Activated naive CD8-positive, alpha-beta T cell treated with anti-CD3 and anti-CD28 coated beads for 36 hours (primary cell): ENCODE measurements around the gene KRTAP10-8. TPM values are rescaled to one million over a fixed set of nuclear protein-coding genes. Genes with fewer than 3 reads are reported as not detected.
"Not testable (repeated sequence)": the region's sequence is repeated elsewhere in the genome, so short reads cannot be mapped to it uniquely, and the experiment has no call there.

ENCODE experiments used
- DNase-seq: peaks from one replicate; pipeline ENCODE4 v3.0.0; 2021
- H3K27ac Mint-ChIP-seq: one replicate; pipeline ENCODE4 v1.8.0; 2022; ENCODE audit warnings: mild to moderate bottlenecking, moderate library complexity, mixed read lengths
- H3K27me3 Mint-ChIP-seq: one replicate; pipeline ENCODE4 v1.8.0; 2022; ENCODE audit warnings: mild to moderate bottlenecking, mixed read lengths
- H3K36me3 Mint-ChIP-seq: one replicate; pipeline ENCODE4 v1.8.0; 2021; ENCODE audit warnings: mild to moderate bottlenecking, mixed read lengths
- H3K4me1 Mint-ChIP-seq: one replicate; pipeline ENCODE4 v1.8.0; 2021; ENCODE audit warnings: mixed read lengths
- H3K4me3 Mint-ChIP-seq: one replicate; pipeline ENCODE4 v1.8.0; 2022; ENCODE audit warnings: mild to moderate bottlenecking, moderate library complexity, mixed read lengths
- H3K9me3 Mint-ChIP-seq: one replicate; pipeline ENCODE4 v1.8.0; 2022; ENCODE audit warnings: mixed read lengths
- total RNA-seq, 2 experiments: library from RNA; stranded (reverse); gene quantifications; one replicate each; pipeline ENCODE4 v1.2.3, GENCODE V29; 2021

The KRTAP10-8 gene
- total RNA-seq = not detected

GRCh38 chr21:44612029-44612486 is at the start of gene KRTAP10-8:
KRTAP10-8 (plus strand) TSS chr21:44612079; CDS start chr21:44612101, 22 bp downstream.
- Mint-ChIP-seq H3K9me3 (peaks cover 19% of the 10 kb centered on the region), H3K27ac (no peak within 1 kb of the TSS), H3K36me3 (peaks cover 1% of the 10 kb centered on the region), H3K4me3 (no peak within 1 kb of the TSS), H3K27me3 (no peaks in the 10 kb centered on the region), H3K4me1 (peaks cover 10% of the 10 kb centered on the region)
- no peak for DNase-seq

- Mint-ChIP-seq H3K27ac (no peak overlapping the region), H3K4me1 (peaks cover 9% of the 10 kb centered on the region), H3K27me3 (no peaks in the 10 kb centered on the region), H3K9me3 (peaks cover 21% of the 10 kb centered on the region), H3K4me3 (no peak overlapping the region), H3K36me3 (peaks cover 8% of the 10 kb centered on the region)
- no peak for DNase-seq
Measured at GRCh38 chr21:44564099-44564498, 47.8 kb upstream of the KRTAP10-8 start.

GRCh38 chr21:44564886-44565598 is 46.8 kb upstream of the KRTAP10-8 start:
- no peaks in the 10 kb centered on the region for H3K27me3 Mint-ChIP-seq
- peaks cover 19% of the 10 kb centered on the region for H3K9me3 Mint-ChIP-seq
- peak overlapping the region; percentile 70 for H3K27ac Mint-ChIP-seq
- DNase-seq = no peak
- no peak overlapping the region for H3K4me3 Mint-ChIP-seq
- H3K4me1 Mint-ChIP-seq = peaks cover 9% of the 10 kb centered on the region
- H3K36me3 Mint-ChIP-seq = peaks cover 7% of the 10 kb centered on the region

GRCh38 chr21:44566403-44566802 is 45.5 kb upstream of the KRTAP10-8 start:
- Mint-ChIP-seq H3K4me1 (peaks cover 9% of the 10 kb centered on the region), H3K36me3 (peaks cover 4% of the 10 kb centered on the region), H3K4me3 (no peak overlapping the region), H3K9me3 (peaks cover 13% of the 10 kb centered on the region), H3K27me3 (no peaks in the 10 kb centered on the region), H3K27ac (no peak overlapping the region)
- no peak for DNase-seq

GRCh38 chr21:44567481-44568171 is 44.3 kb upstream of the KRTAP10-8 start:
- no peak overlapping the region for H3K4me3 Mint-ChIP-seq
- H3K27me3 Mint-ChIP-seq = no peaks in the 10 kb centered on the region
- no peak for DNase-seq
- H3K9me3 Mint-ChIP-seq = peaks cover 3% of the 10 kb centered on the region
- no peak overlapping the region for H3K27ac Mint-ChIP-seq
- peaks cover 9% of the 10 kb centered on the region for H3K4me1 Mint-ChIP-seq
- H3K36me3 Mint-ChIP-seq = peaks cover under 1% of the 10 kb centered on the region

GRCh38 chr21:44568261-44568660 is 43.6 kb upstream of the KRTAP10-8 start:
- Mint-ChIP-seq H3K4me3 (no peak overlapping the region), H3K4me1 (peaks cover 9% of the 10 kb centered on the region), H3K27me3 (no peaks in the 10 kb centered on the region), H3K36me3 (no peaks in the 10 kb centered on the region), H3K27ac (no peak overlapping the region), H3K9me3 (peaks cover 2% of the 10 kb centered on the region)
- no peak for DNase-seq

GRCh38 chr21:44568667-44569556 is 43.0 kb upstream of the KRTAP10-8 start:
- Mint-ChIP-seq H3K4me3 (no peak overlapping the region), H3K9me3 (peaks cover 1% of the 10 kb centered on the region), H3K27ac (no peak overlapping the region), H3K4me1 (peaks cover 9% of the 10 kb centered on the region), H3K36me3 (no peaks in the 10 kb centered on the region), H3K27me3 (no peaks in the 10 kb centered on the region)
- no peak for DNase-seq

- no peak for DNase-seq
- no peaks in the 10 kb centered on the region for H3K36me3 Mint-ChIP-seq
- H3K4me3 Mint-ChIP-seq = no peak overlapping the region
- peaks cover 6% of the 10 kb centered on the region for H3K4me1 Mint-ChIP-seq
- no peaks in the 10 kb centered on the region for H3K27me3 Mint-ChIP-seq
- peaks cover 1% of the 10 kb centered on the region for H3K9me3 Mint-ChIP-seq
- H3K27ac Mint-ChIP-seq = no peak overlapping the region
Measured at GRCh38 chr21:44569861-44570517, 41.9 kb upstream of the KRTAP10-8 start.

- Mint-ChIP-seq H3K9me3 (peaks cover under 1% of the 10 kb centered on the region), H3K4me1 (no peaks in the 10 kb centered on the region), H3K27me3 (no peaks in the 10 kb centered on the region), H3K4me3 (no peak overlapping the region), H3K27ac (no peak overlapping the region), H3K36me3 (no peaks in the 10 kb centered on the region)
- DNase-seq = no peak
Measured at GRCh38 chr21:44571296-44571695, 40.6 kb upstream of the KRTAP10-8 start.

- H3K36me3 Mint-ChIP-seq = no peaks in the 10 kb centered on the region
- peaks cover 4% of the 10 kb centered on the region for H3K9me3 Mint-ChIP-seq
- DNase-seq = no peak
- no peaks in the 10 kb centered on the region for H3K4me1 Mint-ChIP-seq
- no peak overlapping the region for H3K4me3 Mint-ChIP-seq
- no peaks in the 10 kb centered on the region for H3K27me3 Mint-ChIP-seq
- H3K27ac Mint-ChIP-seq = no peak overlapping the region
Measured at GRCh38 chr21:44571844-44572782, 39.8 kb upstream of the KRTAP10-8 start.

- H3K4me3 Mint-ChIP-seq = no peak overlapping the region
Measured at GRCh38 chr21:44572959-44573583, 38.8 kb upstream of the KRTAP10-8 start.

GRCh38 chr21:44573630-44574456 is 38.0 kb upstream of the KRTAP10-8 start, which contains the start of gene KRTAP10-4:
KRTAP10-4 (plus strand) TSS chr21:44573729; CDS start chr21:44573759, 30 bp downstream.
- peaks cover 17% of the 10 kb centered on the region for H3K9me3 Mint-ChIP-seq
- H3K36me3 Mint-ChIP-seq, DNase-seq, H3K27me3 Mint-ChIP-seq, H3K27ac Mint-ChIP-seq, H3K4me3 Mint-ChIP-seq, H3K4me1 Mint-ChIP-seq: not testable (repeated sequence)

More at GRCh38 chr21:44572959-44573583, 38.8 kb upstream of the KRTAP10-8 start:
- Mint-ChIP-seq H3K9me3 (peaks cover 13% of the 10 kb centered on the region), H3K4me1 (no peaks in the 10 kb centered on the region), H3K36me3 (peaks cover 1% of the 10 kb centered on the region), H3K27ac (no peak overlapping the region), H3K27me3 (no peaks in the 10 kb centered on the region)
- no peak for DNase-seq
